IPS-18a (cell line): Measurements from ENCODE around the gene RAPGEF6.
"Not testable (repeated sequence)": the region's sequence is repeated elsewhere in the genome, so short reads cannot be mapped to it uniquely, and the experiment has no call there.

Source experiments
- H3K27ac ChIP-seq: one replicate; pipeline ENCODE4 v1.5.1; 2013; ENCODE audit warnings: low read length
- H3K27me3 ChIP-seq: one replicate; pipeline ENCODE4 v1.6.1; 2013; ENCODE audit warnings: mild to moderate bottlenecking, low read length; ENCODE audit not compliant: control insufficient read depth, insufficient read depth
- H3K36me3 ChIP-seq: one replicate; pipeline ENCODE4 v1.6.1; 2013; ENCODE audit warnings: low read depth, low read length; ENCODE audit not compliant: control insufficient read depth
- H3K4me1 ChIP-seq: one replicate; pipeline ENCODE4 v1.6.1; 2013; ENCODE audit warnings: low read depth, low read length; ENCODE audit not compliant: control insufficient read depth
- H3K4me3 ChIP-seq: one replicate; pipeline ENCODE4 v1.5.1; 2013; ENCODE audit warnings: low read length
- H3K9ac ChIP-seq: one replicate; pipeline ENCODE4 v1.6.1; 2013; ENCODE audit warnings: mild to moderate bottlenecking, low read length, moderate library complexity
- H3K9me3 ChIP-seq: one replicate; pipeline ENCODE4 v1.6.1; 2013; ENCODE audit warnings: low read depth, low read length; ENCODE audit not compliant: control insufficient read depth

RAPGEF6 gene

DNA sequence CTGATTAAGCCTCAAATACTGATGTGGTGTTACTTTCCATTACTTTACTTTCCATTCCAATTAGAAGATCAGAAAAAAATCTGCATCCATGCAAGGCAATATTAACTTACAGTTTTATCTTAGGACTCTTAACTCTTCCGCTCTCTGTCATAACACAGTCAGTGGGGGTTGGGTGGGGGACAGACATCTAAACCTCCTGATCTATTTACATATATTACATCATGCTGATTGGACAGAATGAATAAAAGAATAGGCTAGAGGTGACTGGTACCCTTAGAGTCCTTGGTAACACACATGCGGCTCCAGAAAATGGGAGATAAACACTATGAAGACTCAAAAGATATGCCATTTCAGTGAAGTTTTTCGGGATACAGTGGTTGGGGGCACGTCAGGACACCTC, 27.6 kb downstream of the RAPGEF6 start:
- Histone ChIP-seq H3K36me3 (peaks cover 4% of the 10 kb centered on the region), H3K9me3 (no peaks in the 10 kb centered on the region), H3K27ac (no peak overlapping the region), H3K4me3 (no peak overlapping the region), H3K9ac (no peak overlapping the region), H3K4me1 (peaks cover 9% of the 10 kb centered on the region), H3K27me3 (no peaks in the 10 kb centered on the region)

DNA sequence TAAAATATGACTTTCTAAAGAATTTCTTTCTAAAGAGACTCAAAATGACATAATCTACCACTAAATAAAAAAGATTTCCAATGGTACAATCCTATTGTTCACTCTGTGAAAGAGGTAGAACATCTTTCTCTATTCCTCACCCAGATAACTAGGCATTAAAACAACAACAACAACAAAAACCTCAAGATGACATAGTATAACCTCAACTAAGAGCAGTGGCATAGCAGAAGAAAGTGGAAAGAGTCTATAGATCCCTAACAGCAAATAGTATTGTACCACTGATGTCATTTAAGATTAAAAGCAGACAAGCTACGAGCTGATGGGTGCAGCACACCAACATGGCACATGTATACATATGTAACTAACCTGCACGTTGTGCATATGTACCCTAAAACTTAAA, 29.9 kb downstream of the RAPGEF6 start:
- no peak overlapping the region for H3K9ac ChIP-seq
- no peaks in the 10 kb centered on the region for H3K9me3 ChIP-seq
- no peak overlapping the region for H3K27ac ChIP-seq
- H3K4me1 ChIP-seq: peaks cover 5% of the 10 kb centered on the region
- no peak overlapping the region for H3K4me3 ChIP-seq
- H3K36me3 ChIP-seq: peaks cover 7% of the 10 kb centered on the region
- H3K27me3 ChIP-seq: no peaks in the 10 kb centered on the region

DNA sequence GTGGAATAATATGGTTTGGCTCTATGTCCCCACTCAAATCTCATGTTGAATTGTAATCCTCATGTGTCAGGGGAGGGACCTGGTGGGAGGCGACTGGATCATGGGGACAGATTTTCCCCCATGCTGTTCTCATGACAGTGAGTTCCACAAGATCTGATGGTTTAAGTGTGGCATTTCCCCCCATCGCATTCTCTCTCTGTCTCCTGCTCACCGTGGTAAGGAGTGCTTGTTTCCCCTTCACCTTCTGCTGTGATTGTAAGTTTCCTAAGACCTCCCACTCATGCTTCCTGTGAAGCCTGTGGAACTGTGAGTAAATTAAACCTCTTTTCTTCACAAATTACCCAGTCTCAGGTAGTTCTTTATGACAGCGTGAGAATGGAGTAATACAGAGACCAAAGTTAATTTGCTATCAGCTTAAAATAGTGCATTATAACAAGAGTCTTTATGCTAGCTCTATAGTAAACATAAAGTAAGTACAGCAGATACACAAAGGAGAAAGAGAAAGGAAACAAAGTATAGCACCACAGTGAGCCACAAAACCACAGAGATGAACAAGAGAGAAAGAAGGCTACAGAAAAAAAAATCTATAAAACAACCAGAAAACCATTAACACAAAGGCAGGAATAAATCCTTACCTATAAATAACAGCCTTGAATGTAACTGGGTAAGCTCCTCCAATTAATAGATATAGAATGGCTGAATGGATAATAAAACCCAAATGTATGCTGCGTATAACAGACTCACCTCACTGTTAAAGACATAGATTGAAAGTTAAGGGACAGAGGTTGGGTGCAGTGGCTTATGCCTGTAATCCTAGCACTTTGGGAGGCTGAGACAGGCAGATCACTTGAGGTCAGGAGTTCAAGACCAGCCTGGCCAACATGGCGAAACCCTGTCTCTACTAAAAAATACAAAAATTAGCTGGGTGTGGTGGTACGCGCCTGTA, 39.7 kb downstream of the RAPGEF6 start:
- Histone ChIP-seq H3K4me3 (no peak overlapping the region), H3K36me3 (no peaks in the 10 kb centered on the region), H3K27ac (no peak overlapping the region), H3K4me1 (no peaks in the 10 kb centered on the region), H3K27me3 (no peaks in the 10 kb centered on the region), H3K9me3 (no peaks in the 10 kb centered on the region), H3K9ac (no peak overlapping the region)

DNA sequence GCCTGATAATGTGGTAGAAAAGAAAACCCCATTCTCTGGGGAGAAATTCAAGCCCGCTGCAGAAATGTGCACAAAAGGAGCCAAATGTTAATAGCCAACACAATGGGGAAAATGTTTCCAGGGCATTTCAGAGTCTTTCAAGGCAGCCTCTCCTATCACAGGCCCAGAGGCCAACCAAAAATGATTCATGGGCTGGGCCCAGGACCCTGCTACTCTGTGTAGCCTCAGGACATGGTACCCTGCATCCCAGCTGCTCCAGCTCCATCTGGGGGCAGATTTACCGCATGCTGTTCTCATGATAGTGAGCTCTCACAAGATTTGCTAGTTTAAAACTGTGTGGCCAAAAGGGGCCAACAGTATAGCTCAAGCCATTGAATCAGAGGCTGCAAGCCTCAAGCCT, 41.1 kb downstream of the RAPGEF6 start:
- no peaks in the 10 kb centered on the region for H3K4me1 ChIP-seq
- H3K4me3 ChIP-seq: no peak overlapping the region
- H3K27me3 ChIP-seq: no peaks in the 10 kb centered on the region
- H3K27ac ChIP-seq: no peak overlapping the region
- no peaks in the 10 kb centered on the region for H3K9me3 ChIP-seq
- H3K36me3 ChIP-seq: no peaks in the 10 kb centered on the region
- no peak overlapping the region for H3K9ac ChIP-seq

- not testable (repeated sequence) for H3K4me1 ChIP-seq, H3K9me3 ChIP-seq, H3K9ac ChIP-seq, H3K27ac ChIP-seq, H3K36me3 ChIP-seq, H3K4me3 ChIP-seq, H3K27me3 ChIP-seq
Observed at GRCh38 chr5:131593436-131593835, 41.6 kb downstream of the RAPGEF6 start.

DNA sequence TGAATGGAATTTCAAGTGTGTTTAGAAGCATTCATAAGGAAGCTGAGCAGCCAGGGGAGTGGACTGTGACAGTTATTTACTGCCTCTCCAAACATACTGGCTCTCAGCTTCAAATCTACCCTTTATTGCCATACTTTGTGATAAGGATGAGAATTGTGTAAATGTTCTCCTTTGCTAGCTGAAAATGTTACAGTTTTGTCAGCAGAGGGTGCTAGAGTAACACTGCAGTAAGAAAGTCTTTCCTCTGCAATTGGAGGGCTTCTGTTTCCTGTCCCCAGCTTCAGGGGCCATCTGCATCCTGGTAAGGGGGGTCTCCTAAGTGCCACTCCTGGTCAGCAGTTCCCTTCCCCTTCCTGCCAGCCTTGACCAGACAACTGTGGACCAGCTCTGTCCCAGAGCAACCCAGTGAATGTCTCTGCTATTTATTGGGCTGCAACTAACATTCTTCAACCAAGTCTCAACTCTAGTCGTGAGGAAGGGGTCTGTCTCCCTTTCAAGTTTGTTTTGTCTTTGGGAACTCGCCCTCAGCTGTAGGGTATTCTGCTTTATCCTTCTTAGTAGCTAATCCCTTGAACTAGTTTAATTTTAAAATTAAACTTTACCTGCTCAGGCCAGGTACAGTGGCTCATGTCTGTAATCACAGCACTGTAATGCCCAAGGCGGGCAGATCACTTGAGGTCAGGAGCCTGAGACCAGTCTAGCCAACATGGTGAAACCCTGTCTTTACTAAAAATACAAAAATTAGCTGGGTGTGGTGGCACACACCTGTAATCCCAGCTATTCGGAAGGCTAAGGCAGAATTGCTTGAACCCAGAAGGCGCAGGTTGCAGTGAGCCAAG, 45.3 kb downstream of the RAPGEF6 start:
- no peaks in the 10 kb centered on the region for H3K4me1 ChIP-seq
- no peak overlapping the region for H3K27ac ChIP-seq
- no peaks in the 10 kb centered on the region for H3K36me3 ChIP-seq
- H3K4me3 ChIP-seq: no peak overlapping the region
- H3K27me3 ChIP-seq: no peaks in the 10 kb centered on the region
- H3K9me3 ChIP-seq: no peaks in the 10 kb centered on the region
- H3K9ac ChIP-seq: no peak overlapping the region

- Histone ChIP-seq H3K36me3 (no peaks in the 10 kb centered on the region), H3K9ac (no peak overlapping the region), H3K9me3 (no peaks in the 10 kb centered on the region), H3K27ac (no peak overlapping the region), H3K27me3 (no peaks in the 10 kb centered on the region), H3K4me1 (no peaks in the 10 kb centered on the region), H3K4me3 (no peak overlapping the region)
Observed at GRCh38 chr5:131587541-131587940, 47.5 kb downstream of the RAPGEF6 start.

DNA sequence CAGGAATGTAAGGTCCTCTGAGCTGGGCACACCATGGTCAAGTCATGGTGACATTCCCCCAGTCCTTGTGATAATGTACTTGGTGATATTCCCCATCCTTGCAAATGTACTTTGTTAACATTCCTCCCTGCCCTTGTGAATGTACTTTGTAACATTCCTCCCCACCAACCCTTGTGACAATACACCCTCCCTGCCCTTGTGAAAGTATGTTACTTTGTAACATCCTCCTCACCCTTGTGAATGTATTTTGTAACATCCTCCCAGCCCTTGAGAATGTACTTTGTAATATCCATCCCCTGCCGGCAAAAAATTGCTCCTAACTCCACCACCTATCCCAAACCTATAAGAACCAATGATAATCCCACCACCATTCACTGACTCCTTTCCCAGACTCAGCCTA, 53.3 kb downstream of the RAPGEF6 start:
- Histone ChIP-seq H3K4me3 (no peak overlapping the region), H3K36me3 (no peaks in the 10 kb centered on the region), H3K4me1 (no peaks in the 10 kb centered on the region), H3K9me3 (peaks cover 4% of the 10 kb centered on the region), H3K9ac (no peak overlapping the region), H3K27ac (no peak overlapping the region), H3K27me3 (no peaks in the 10 kb centered on the region)

DNA sequence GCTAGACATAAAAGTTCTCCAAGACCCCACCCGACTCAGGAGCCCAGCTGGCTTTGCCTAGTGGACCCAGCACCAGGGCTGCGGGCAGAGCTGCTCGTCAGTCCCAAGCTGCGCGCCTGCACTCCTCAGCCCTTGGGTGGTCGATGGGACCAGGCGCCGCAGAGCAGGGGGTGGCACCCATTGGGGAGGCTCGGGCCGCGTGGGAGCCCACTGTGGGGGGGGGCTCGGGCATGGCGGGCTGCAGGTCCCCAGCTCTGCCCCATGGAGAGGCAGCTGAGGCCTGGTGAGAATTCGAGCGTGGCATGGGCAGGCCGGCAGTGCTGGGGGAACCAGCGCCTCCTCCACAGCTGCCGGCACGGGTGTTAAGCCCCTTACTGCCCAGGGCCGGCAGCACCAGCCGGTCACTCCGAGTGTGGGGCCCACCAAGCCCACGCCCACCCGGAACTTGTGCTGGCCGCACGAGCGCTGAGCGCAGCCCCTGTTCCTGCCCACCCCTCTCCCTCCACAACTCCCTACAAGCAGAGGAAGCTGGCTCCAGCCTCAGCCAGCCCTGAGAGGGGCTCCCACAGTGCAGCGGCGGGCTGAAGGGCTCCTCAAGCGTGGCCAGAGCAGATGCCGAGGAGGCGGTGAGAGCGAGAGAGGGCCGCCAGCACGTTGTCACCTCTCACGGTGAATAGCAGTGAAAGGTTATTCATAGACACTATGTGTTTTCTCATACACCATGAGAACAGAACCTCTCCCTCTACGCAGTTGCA, 54.9 kb downstream of the RAPGEF6 start:
- Histone ChIP-seq H3K27me3 (no peaks in the 10 kb centered on the region), H3K9me3 (peaks cover 4% of the 10 kb centered on the region), H3K4me3 (no peak overlapping the region), H3K27ac (no peak overlapping the region), H3K4me1 (no peaks in the 10 kb centered on the region), H3K9ac (no peak overlapping the region), H3K36me3 (no peaks in the 10 kb centered on the region)

- Histone ChIP-seq H3K9ac (no peak overlapping the region), H3K4me3 (no peak overlapping the region), H3K36me3 (no peaks in the 10 kb centered on the region), H3K9me3 (peaks cover 3% of the 10 kb centered on the region), H3K4me1 (no peaks in the 10 kb centered on the region), H3K27me3 (no peaks in the 10 kb centered on the region), H3K27ac (no peak overlapping the region)
Observed at GRCh38 chr5:131575660-131576227, 59.3 kb downstream of the RAPGEF6 start.

- Histone ChIP-seq H3K4me3 (no peak overlapping the region), H3K36me3 (no peaks in the 10 kb centered on the region), H3K4me1 (no peaks in the 10 kb centered on the region), H3K9ac (no peak overlapping the region), H3K9me3 (no peaks in the 10 kb centered on the region), H3K27ac (no peak overlapping the region), H3K27me3 (no peaks in the 10 kb centered on the region)
Observed at GRCh38 chr5:131571669-131572168, 63.3 kb downstream of the RAPGEF6 start.
